ENCODE data around the gene PTPN1.

GRCh38 chr20:50520222-50520880 lies 10.2 kb downstream of the PTPN1 start:
- no peak for TF ChIP-seq ZNF331 (CRISPR knock-in tag; IDR thresholded peaks at IDR 0.05; ENCODE audit: low read depth)
- TF ChIP-seq EZH2phosphoT487 (IDR thresholded peaks at IDR 0.05; ENCODE audit: unreplicated experiment) = no peak
- no peak for TF ChIP-seq CTCF (conservative IDR thresholded peaks at IDR 0.05; ENCODE audit: low read depth in 2 of 2)
- no peak for TF ChIP-seq POLR2AphosphoS5 (IDR thresholded peaks at IDR 0.05; ENCODE audit: low read depth)
- no peak for TF ChIP-seq JUNB (IDR thresholded peaks at IDR 0.05; ENCODE audit: unreplicated experiment)
- TF ChIP-seq EZH2 (IDR thresholded peaks at IDR 0.05; ENCODE audit: low read depth, unreplicated experiment) = no peak
- no peak for TF ChIP-seq CREB1 (CRISPR knock-in tag; IDR thresholded peaks at IDR 0.05; ENCODE audit: low read depth)
- TF ChIP-seq REST (IDR thresholded peaks at IDR 0.05; ENCODE audit: unreplicated experiment) = no peak
- TF ChIP-seq ETS1 (IDR thresholded peaks at IDR 0.05) = no peak
- no peak for TF ChIP-seq ZNF114 (CRISPR knock-in tag; IDR thresholded peaks at IDR 0.05)

Data from GM23338 (cell line).